Measurements from ENCODE around the gene THYN1.

THYN1 gene

DNA sequence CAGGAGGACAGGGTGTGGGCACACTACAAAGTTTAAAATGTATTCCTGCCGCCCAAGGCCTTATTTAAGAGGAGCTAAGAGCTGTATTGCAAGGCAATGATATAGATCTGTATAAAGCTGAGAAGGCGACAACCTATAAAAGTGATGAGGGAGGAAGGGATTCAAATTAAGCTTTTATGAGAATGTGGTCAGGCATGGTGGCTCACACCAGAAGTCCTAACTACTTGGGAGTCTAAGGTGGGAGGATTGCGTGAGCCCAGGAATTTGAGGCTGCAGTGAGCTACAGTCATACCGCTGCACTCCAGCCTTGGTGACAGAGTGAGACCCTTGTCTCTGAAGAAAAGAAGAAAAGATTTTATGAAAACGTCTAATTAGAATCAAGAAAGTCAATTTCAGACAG, 13.3 kb upstream of the THYN1 start:
- TF ChIP-seq, protein P1, sequence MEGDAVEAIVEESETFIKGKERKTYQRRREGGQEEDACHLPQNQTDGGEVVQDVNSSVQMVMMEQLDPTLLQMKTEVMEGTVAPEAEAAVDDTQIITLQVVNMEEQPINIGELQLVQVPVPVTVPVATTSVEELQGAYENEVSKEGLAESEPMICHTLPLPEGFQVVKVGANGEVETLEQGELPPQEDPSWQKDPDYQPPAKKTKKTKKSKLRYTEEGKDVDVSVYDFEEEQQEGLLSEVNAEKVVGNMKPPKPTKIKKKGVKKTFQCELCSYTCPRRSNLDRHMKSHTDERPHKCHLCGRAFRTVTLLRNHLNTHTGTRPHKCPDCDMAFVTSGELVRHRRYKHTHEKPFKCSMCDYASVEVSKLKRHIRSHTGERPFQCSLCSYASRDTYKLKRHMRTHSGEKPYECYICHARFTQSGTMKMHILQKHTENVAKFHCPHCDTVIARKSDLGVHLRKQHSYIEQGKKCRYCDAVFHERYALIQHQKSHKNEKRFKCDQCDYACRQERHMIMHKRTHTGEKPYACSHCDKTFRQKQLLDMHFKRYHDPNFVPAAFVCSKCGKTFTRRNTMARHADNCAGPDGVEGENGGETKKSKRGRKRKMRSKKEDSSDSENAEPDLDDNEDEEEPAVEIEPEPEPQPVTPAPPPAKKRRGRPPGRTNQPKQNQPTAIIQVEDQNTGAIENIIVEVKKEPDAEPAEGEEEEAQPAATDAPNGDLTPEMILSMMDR (IDR thresholded peaks at IDR 0.05; ENCODE audit: extremely low read depth, insufficient read depth, missing control alignments): no peak
- in situ Hi-C loops (cut with MboI; ENCODE audit: low pct_unique_long_range_greater_than_20kb, low sequenced_read_pairs, unreplicated experiment): no loop called here
- no peak for DNase-seq (ENCODE audit: low spot score)

DNA sequence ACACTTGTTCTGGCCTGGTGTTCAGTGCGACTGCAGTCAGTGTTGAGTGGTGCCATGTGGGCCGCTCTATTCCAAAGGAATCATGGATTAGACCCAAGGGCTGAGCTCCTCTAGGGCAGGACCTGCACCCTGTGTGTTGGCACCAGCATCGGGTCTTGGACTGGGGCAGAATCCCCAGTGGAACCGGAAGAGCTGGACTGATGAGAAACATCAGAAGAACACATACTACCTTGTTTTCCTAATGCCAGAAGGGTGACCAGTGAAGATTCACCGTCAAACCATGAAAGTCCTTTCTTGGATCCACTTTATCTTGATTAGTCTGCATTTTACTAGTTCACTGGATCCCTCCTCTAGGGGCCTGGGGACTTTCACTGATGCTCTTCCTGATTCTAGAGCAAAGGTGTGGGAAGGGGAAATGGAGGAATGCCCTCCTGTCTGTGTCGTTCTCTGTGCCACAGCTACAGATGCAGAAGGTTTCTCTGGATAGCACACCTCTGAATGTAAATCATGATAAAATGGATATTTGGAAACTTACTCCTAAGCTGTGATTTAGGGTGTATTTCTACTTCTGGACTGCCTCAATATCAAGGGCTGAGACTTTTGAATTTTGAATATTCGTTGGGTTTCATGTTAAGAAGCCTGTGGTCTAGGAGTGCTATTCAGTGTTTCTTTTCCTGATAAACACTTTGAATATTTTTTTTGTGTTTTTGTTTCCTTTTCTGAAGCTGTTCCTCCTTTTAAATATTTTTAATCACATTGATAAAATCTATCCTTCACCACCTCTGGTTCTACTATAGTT, 12.0 kb upstream of the THYN1 start:
- TF ChIP-seq, protein P1 (IDR thresholded peaks at IDR 0.05; ENCODE audit: extremely low read depth, insufficient read depth, missing control alignments): no peak
- DNase-seq (ENCODE audit: low spot score): no peak
- in situ Hi-C loops (cut with MboI; ENCODE audit: low pct_unique_long_range_greater_than_20kb, low sequenced_read_pairs, unreplicated experiment): no loop called here

DNA sequence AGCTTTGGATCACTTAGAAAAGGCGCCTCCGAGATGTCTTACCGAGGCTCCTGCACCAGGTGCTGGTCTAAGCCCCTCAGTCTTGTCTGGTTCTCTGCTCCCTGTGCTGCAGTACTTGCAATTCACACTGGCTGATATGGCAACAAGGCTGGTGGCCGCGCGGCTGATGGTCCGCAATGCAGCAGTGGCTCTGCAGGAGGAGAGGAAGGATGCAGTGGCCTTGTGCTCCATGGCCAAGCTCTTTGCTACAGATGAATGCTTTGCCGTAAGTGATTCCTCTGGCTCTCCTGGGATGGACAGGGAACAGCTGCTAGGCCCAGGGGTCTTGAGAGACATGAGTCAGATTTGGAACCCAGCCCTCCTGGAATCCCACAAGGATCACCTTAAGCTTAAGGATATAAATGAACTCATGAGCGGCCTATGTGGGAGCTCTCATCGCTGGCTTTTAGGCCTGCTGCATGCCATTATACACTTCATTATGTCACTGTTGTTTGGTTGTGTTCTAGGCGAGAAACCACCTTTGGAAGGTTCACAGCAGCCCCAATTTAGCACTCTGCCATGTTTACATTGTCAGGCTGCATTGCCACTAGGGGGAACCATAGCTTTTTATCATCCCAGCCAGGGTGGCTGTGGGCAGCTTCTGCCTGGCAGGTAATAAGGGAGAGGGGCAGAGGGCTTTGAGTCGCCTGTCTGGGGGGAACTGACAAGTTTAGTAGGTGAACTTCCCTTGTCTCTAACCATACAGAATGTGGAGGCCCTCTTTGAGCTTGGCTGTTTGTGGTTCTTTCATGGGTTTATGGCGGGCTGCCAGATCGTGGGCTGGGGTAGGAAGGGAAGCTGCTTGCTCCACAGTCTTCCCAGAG, 8.7 kb upstream of the THYN1 start:
- TF ChIP-seq, protein P1 (IDR thresholded peaks at IDR 0.05; ENCODE audit: extremely low read depth, insufficient read depth, missing control alignments): peak; percentile 66
- DNase-seq (ENCODE audit: low spot score): peak; percentile 55

DNA sequence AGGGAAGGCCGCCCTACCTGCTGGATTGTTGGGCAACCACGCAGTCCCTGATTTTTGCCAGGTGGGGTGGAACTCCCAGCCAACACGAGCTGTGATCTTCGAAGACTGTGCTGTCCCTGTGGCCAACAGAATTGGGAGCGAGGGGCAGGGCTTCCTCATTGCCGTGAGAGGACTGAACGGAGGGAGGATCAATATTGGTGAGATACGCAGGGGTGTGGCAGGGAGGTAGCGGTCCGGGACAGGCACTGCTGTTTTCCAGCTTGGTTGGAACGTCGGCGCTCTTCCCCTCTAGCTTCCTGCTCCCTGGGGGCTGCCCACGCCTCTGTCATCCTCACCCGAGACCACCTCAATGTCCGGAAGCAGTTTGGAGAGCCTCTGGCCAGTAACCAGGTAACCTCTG, 7.8 kb upstream of the THYN1 start:
- no peak for DNase-seq (ENCODE audit: low spot score)
- in situ Hi-C loops (cut with MboI; ENCODE audit: low pct_unique_long_range_greater_than_20kb, low sequenced_read_pairs, unreplicated experiment): no loop called here
- TF ChIP-seq, protein P1 (IDR thresholded peaks at IDR 0.05; ENCODE audit: extremely low read depth, insufficient read depth, missing control alignments): no peak

More for the DNA sequence above, 8.7 kb upstream of the THYN1 start:
- in situ Hi-C loops (cut with MboI; ENCODE audit: low pct_unique_long_range_greater_than_20kb, low sequenced_read_pairs, unreplicated experiment): no loop called here

DNA sequence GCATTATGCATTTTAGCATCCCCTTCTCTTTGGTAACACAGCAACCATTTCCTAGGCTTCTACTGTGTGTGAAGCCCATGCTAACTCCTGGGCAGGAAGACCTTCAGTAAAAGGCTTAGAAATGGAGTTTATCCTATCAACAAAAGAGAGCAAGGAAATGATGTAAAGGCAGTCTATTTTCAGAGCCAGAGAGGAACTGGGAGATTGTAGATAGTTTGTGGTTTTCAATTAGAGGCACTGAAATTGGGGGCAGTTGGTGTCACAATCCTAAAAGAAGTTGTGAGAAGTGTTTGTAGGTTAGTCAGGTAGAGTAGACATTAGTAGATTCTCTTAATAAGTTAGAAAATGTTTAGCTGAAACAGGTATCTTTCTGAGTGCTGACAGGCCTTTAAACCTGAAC, 7.4 kb upstream of the THYN1 start:
- no peak for DNase-seq (ENCODE audit: low spot score)

DNA sequence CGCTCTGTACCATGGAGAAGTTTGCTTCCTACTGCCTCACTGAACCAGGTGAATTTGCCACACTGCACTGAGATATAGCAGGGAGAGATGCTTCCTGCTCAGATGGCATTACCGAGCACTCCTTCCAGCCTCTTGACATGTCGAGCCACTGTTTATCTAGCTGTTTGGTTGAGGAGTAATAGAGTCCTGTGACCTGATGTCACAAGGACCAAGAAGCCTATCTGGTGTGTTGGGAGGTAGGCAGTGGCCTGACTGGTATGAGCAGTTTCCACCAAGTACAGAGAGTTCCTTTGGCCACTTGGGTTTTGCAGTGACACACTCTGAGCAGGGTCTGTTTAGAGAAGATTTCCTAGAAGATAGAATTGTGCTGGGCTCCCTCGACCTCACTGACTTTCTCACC, 5.4 kb upstream of the THYN1 start:
- DNase-seq (ENCODE audit: low spot score): no peak
- in situ Hi-C loops (cut with MboI; ENCODE audit: low pct_unique_long_range_greater_than_20kb, low sequenced_read_pairs, unreplicated experiment): no loop called here
- TF ChIP-seq, protein P1 (IDR thresholded peaks at IDR 0.05; ENCODE audit: extremely low read depth, insufficient read depth, missing control alignments): no peak

More for the DNA sequence above, 7.4 kb upstream of the THYN1 start:
- in situ Hi-C loops (cut with MboI; ENCODE audit: low pct_unique_long_range_greater_than_20kb, low sequenced_read_pairs, unreplicated experiment): no loop called here
- TF ChIP-seq, protein P1 (IDR thresholded peaks at IDR 0.05; ENCODE audit: extremely low read depth, insufficient read depth, missing control alignments): no peak
